Endothelial cell of umbilical vein (primary cell): ENCODE data around the gene COMMD9. TPM values are rescaled to one million over a fixed set of nuclear protein-coding genes. Genes with fewer than 3 reads are reported as not detected.

Experiments used
- BruUV-seq: library from RNA; stranded (reverse); fragments of 400-500 nt; replicated peaks from 2 replicates; lab custom pipeline; 2021; lab: Mats Ljungman, UMichigan
- CTCF ChIA-PET: fragments of 300-600, 350-600 bp; sonication (Branson Sonifier 250); formaldehyde crosslinking; loops from one replicate; lab custom pipeline; 2021; ENCODE audit warnings: antibody characterized with exemption, inconsistent platforms; lab: Charles Lee
- POLR2A ChIA-PET: fragments of 300-600, 350-600 bp; sonication (Branson Sonifier 250); formaldehyde crosslinking; loops from one replicate; lab custom pipeline; 2021; ENCODE audit warnings: antibody characterized with exemption, inconsistent platforms; lab: Charles Lee
- DNase-seq: peaks from one replicate; pipeline ENCODE4 v3.0.0-alpha.2; 2011; ENCODE audit warnings: low read depth, low spot score
- FAIRE-seq: peaks from 2 replicates; lab custom pipeline; 2011; peaks lifted over from hg19 to GRCh38; lab: Jason Lieb, UNC
- H2AFZ ChIP-seq: 2 replicates; pipeline ENCODE4 v1.6.0; 2012; ENCODE audit warnings: low read depth, low read length, control low read depth, inconsistent platforms
- H3K27ac ChIP-seq: 2 replicates; pipeline ENCODE4 v1.5.1; 2011; ENCODE audit warnings: low read depth, mild to moderate bottlenecking, control low read depth, low read length, moderate library complexity; ENCODE audit not compliant: insufficient read depth
- H3K27me3 ChIP-seq, 2 experiments: 2 replicates each; pipeline versions ENCODE4 v1.6.0 to v1.6.1; 2011; ENCODE audit warnings: low read length in 2 of 2, mixed read lengths in 1 of 2; ENCODE audit not compliant: control insufficient read depth in 2 of 2, insufficient read depth in 2 of 2
- H3K36me3 ChIP-seq, 2 experiments: 2 replicates in 1 of 2; 3 replicates in 1 of 2; pipeline ENCODE4 v1.5.1; 2011; ENCODE audit warnings: low read length in 2 of 2, mild to moderate bottlenecking in 1 of 2, moderate library complexity in 1 of 2; ENCODE audit not compliant: control insufficient read depth in 2 of 2, insufficient read depth in 2 of 2; ENCODE audit errors: extremely low read depth in 1 of 2
- H3K4me1 ChIP-seq: 3 replicates; pipeline ENCODE4 v1.5.1; 2011; ENCODE audit warnings: mild to moderate bottlenecking, low read length; ENCODE audit not compliant: control insufficient read depth, insufficient read depth; ENCODE audit errors: extremely low read depth
- H3K4me2 ChIP-seq: 2 replicates; pipeline ENCODE4 v1.6.1; 2011; ENCODE audit warnings: low read length, control low read depth, mixed read lengths; ENCODE audit not compliant: insufficient read depth
- H3K4me3 ChIP-seq, 3 experiments: fragments of 200-600 bp in 1 of 3; sonication (generic), shearing (Covaris generic) in 1 of 3; replicated peaks in 1 of 3; 2 replicates each; pipeline ENCODE4 v1.5.1; 2011 to 2016; ENCODE audit warnings: control low read depth in 3 of 3, low read length in 3 of 3, mild to moderate bottlenecking in 2 of 3, inconsistent platforms in 1 of 3, low read depth in 1 of 3, moderate library complexity in 1 of 3; ENCODE audit not compliant: insufficient read depth in 1 of 3
- H3K79me2 ChIP-seq: 2 replicates; pipeline ENCODE4 v1.6.0; 2012; ENCODE audit warnings: low read length, inconsistent platforms; ENCODE audit not compliant: control insufficient read depth, insufficient read depth
- H3K9ac ChIP-seq: replicated peaks from 2 replicates; pipeline ENCODE3; 2011; ENCODE audit warnings: low read length, control low read depth; ENCODE audit not compliant: insufficient read depth; ENCODE audit errors: extremely low read depth
- H3K9me1 ChIP-seq: replicated peaks from 3 replicates; pipeline ENCODE4 v1.6.0; 2011; ENCODE audit warnings: mild to moderate bottlenecking, low read length; ENCODE audit not compliant: control insufficient read depth, insufficient read depth; ENCODE audit errors: extremely low read depth
- H3K9me3 ChIP-seq: replicated peaks from 2 replicates; pipeline ENCODE4 v1.5.1; 2012; ENCODE audit warnings: low read length, inconsistent platforms; ENCODE audit not compliant: control insufficient read depth, insufficient read depth
- H4K20me1 ChIP-seq: replicated peaks from 2 replicates; pipeline ENCODE3; 2011; ENCODE audit warnings: mild to moderate bottlenecking, low read length; ENCODE audit not compliant: control insufficient read depth, insufficient read depth; ENCODE audit errors: extremely low read depth
- EZH2 ChIP-seq: IDR thresholded peaks from 2 replicates; pipeline ENCODE4 v1.6.1; 2012; ENCODE audit warnings: borderline replicate concordance, low read depth, mild to moderate bottlenecking, moderate library complexity, low read length, inconsistent platforms; ENCODE audit not compliant: severe bottlenecking
- FOS ChIP-seq: IDR thresholded peaks from 2 replicates; pipeline ENCODE4 v1.6.1; 2011; ENCODE audit warnings: mild to moderate bottlenecking, low read length, moderate library complexity, borderline replicate concordance; ENCODE audit not compliant: insufficient read depth
- GATA2 ChIP-seq: IDR thresholded peaks from 2 replicates; pipeline ENCODE4 v1.7.0; 2011; ENCODE audit warnings: low read depth, mild to moderate bottlenecking, moderate library complexity, mixed read lengths, low read length; ENCODE audit not compliant: insufficient read length, insufficient read depth
- JUN ChIP-seq: IDR thresholded peaks from 2 replicates; pipeline ENCODE4 v1.6.1; 2011; ENCODE audit warnings: borderline replicate concordance, low read depth; ENCODE audit not compliant: insufficient read length, insufficient read depth
- MYC ChIP-seq: IDR thresholded peaks from one replicate; pipeline ENCODE4 v1.6.1; 2011; ENCODE audit warnings: mild to moderate bottlenecking, low read depth, low read length
- POLR2A ChIP-seq: IDR thresholded peaks from 2 replicates; pipeline ENCODE4 v1.6.1; 2012; ENCODE audit warnings: low read depth, mild to moderate bottlenecking, control low read depth, low read length
- POLR2AphosphoS5 ChIP-seq: IDR thresholded peaks from 2 replicates; pipeline ENCODE4 v1.6.1; 2012; ENCODE audit warnings: low read depth, mild to moderate bottlenecking, control low read depth, low read length, moderate library complexity; ENCODE audit not compliant: insufficient read depth
- dilution Hi-C: fragments of 300-500 bp; cut with MboI; formaldehyde crosslinking; loops from one replicate; pipeline ENCODE4 v1.15.0; 2019; ENCODE audit warnings: low sequenced_read_pairs; ENCODE audit not compliant: extremely low pct_ligation_motif_present
- intact Hi-C: fragments of 100-400 bp; cut with micrococcal nuclease; formaldehyde crosslinking; loops from one replicate; pipeline ENCODE4 v1.10.0; 2022
- polyA plus RNA-seq, 4 experiments: library from polyadenylated mRNA; depleted of rRNA in 3 of 4; stranded (reverse) in 3 of 4; unstranded in 1 of 4; fragments of >200 nt; gene quantifications; 2 replicates each; pipeline versions ENCODE4 v1.2.1 to v1.2.3, GENCODE V29; 2011 to 2012; ENCODE audit warnings: missing spikeins in 1 of 4
- total RNA-seq: library from RNA; stranded (reverse); gene quantifications from 2 replicates; pipeline ENCODE4 v1.2.3, GENCODE V29; 2021
- TF ChIP-seq, protein P1 (sequence below), 2 donors: IDR thresholded peaks; 1 replicate in 1 of 2; 2 replicates in 1 of 2; pipeline ENCODE4 v1.5.1; 2011; ENCODE audit warnings: low read length in 2 of 2, mild to moderate bottlenecking in 2 of 2, moderate library complexity in 2 of 2, control low read depth in 1 of 2, inconsistent platforms in 1 of 2, low read depth in 1 of 2; ENCODE audit not compliant: insufficient read depth in 1 of 2; ENCODE audit errors: extremely low read depth in 1 of 2
- TF ChIP-seq, protein P2 (sequence below): IDR thresholded peaks from 2 replicates; pipeline ENCODE4 v1.6.1; 2011; ENCODE audit not compliant: insufficient read depth, insufficient read length

Gene COMMD9
- total and polyA plus RNA-seq, 2 donors (not counting 3 experiments of a cell fraction or from before 2014, with no cell fraction given): 65.1 to 78.9 TPM

DNA sequence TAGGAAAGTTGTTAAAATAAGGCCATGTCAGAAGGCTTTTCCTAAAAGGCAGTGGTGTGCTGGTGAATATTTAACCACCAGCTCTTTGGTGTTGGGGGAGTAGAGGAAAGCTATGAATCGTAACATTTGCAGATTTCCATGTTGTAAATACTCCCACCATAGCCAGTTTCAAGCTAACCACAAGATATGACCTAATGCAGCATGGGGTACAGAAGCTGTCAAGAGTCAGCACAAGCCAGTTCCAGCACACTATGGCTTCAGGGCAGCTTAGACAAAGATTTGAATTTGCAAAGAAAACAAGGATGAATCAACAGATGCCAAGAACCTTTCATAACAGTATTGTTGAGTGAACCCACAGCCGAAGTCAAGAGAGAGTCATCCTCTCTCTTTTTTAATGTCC, 40.0 kb downstream of the COMMD9 start:
- DNase-seq (no peak), FAIRE-seq (no peak)
- Histone ChIP-seq H3K36me3 (no peaks in the 10 kb centered on the region), H3K27me3 (peaks cover 6 to 13% of the 10 kb centered on the region in 2 experiments), H3K9ac (no peak overlapping the region), H3K9me1 (no peaks in the 10 kb centered on the region), H3K27ac (no peak overlapping the region), H3K4me3 (no peak overlapping the region), H3K9me3 (no peaks in the 10 kb centered on the region), H3K4me1 (no peaks in the 10 kb centered on the region), H4K20me1 (no peaks in the 10 kb centered on the region), H3K79me2 (no peaks in the 10 kb centered on the region), H2AFZ (no peak overlapping the region), H3K4me2 (no peak overlapping the region)
- intact Hi-C loops: no loop called here
- ChIA-PET CTCF (interaction anchor here (0.8 to 3.2 kb wide), 8 partner anchors 9 to 561 kb away, joined by 3 to 28 read pairs (median 4); no protein-coding TSS in a partner anchor), POLR2A (no interaction called here)
- no TSS peak for BruUV-seq
- no peak for TF ChIP-seq EZH2
- no peak for TF ChIP-seq GATA2
- TF ChIP-seq, protein P1, sequence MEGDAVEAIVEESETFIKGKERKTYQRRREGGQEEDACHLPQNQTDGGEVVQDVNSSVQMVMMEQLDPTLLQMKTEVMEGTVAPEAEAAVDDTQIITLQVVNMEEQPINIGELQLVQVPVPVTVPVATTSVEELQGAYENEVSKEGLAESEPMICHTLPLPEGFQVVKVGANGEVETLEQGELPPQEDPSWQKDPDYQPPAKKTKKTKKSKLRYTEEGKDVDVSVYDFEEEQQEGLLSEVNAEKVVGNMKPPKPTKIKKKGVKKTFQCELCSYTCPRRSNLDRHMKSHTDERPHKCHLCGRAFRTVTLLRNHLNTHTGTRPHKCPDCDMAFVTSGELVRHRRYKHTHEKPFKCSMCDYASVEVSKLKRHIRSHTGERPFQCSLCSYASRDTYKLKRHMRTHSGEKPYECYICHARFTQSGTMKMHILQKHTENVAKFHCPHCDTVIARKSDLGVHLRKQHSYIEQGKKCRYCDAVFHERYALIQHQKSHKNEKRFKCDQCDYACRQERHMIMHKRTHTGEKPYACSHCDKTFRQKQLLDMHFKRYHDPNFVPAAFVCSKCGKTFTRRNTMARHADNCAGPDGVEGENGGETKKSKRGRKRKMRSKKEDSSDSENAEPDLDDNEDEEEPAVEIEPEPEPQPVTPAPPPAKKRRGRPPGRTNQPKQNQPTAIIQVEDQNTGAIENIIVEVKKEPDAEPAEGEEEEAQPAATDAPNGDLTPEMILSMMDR (IDR thresholded peaks at IDR 0.05; ENCODE audit: extremely low read depth in 1 of 2, insufficient read depth in 1 of 2, low read depth in 1 of 2, low read length in 2 of 2): no peak
- TF ChIP-seq MYC: no peak
- TF ChIP-seq POLR2A: no peak
- TF ChIP-seq JUN: no peak
- no peak for TF ChIP-seq FOS
- no peak for TF ChIP-seq POLR2AphosphoS5
- TF ChIP-seq, protein P2, sequence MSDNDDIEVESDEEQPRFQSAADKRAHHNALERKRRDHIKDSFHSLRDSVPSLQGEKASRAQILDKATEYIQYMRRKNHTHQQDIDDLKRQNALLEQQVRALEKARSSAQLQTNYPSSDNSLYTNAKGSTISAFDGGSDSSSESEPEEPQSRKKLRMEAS: no peak
- dilution Hi-C loops: no loop called here
